IMR-90 (cell line): ENCODE results near the gene ADARB2.

ENCODE experiments used
- CEBPB ChIP-seq: IDR thresholded peaks from 2 replicates; pipeline ENCODE4 v1.6.1; 2012; ENCODE audit warnings: low read depth, low read length, improper control_type of control experiment
- MXI1 ChIP-seq: IDR thresholded peaks from 2 replicates; pipeline ENCODE4 v1.6.1; 2012; ENCODE audit warnings: low read depth, mild to moderate bottlenecking, low read length, moderate library complexity, borderline replicate concordance
- POLR2A ChIP-seq: IDR thresholded peaks from 2 replicates; pipeline ENCODE4 v1.6.1; 2012; ENCODE audit warnings: mild to moderate bottlenecking, low read depth, low read length
- TF ChIP-seq, protein P1 (sequence below): conservative IDR thresholded peaks from 2 replicates; pipeline ENCODE4 v1.5.1; 2012; ENCODE audit warnings: mild to moderate bottlenecking, low read depth, low read length, improper control_type of control experiment
- TF ChIP-seq, protein P2 (sequence below): fragments of 150-350 bp; IDR thresholded peaks from 2 replicates; pipeline ENCODE4 v1.6.1; 2017; ENCODE audit warnings: mild to moderate bottlenecking, antibody characterized with exemption, low read length, low read depth

DNA sequence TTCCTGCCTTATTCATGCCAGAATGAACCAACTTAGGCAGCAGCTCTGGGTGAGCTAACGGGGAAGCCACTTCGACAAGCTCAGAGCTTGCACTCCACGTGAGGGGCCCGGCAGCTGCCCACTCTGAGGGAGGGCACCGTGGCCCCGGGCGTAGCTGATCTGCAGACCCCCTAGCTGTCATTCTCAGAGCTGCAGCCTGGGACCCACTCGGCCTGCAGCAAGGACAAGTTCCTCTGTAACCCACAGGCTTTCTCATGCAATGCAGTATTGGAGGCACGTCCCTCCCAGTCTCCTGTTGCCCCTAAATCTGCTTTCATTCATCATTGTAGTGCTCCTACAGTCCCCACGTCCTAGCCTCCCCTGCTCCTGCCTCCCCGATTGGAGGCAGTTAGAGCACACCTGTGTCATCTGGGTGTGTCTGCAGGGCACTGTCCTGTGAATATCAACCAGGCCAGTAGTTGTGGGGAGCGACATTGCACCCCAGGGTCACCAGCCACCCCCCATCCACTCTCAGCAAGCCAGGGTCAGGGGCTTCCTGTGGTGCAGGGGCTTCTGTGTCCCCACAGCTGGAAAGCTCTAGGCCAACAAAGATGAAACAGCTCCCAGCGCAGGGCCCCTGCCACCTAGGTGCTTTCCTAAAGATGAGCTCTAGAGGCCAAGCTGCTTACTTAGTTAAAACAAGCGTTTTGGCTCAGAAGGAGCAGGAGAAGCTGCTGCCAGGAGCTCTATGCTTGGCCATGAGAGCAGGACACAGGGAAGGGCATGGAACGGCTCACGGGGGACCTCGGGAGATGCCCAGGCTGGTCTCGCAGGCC lies 333.6 kb downstream of the ADARB2 start:
- TF ChIP-seq, protein P1, sequence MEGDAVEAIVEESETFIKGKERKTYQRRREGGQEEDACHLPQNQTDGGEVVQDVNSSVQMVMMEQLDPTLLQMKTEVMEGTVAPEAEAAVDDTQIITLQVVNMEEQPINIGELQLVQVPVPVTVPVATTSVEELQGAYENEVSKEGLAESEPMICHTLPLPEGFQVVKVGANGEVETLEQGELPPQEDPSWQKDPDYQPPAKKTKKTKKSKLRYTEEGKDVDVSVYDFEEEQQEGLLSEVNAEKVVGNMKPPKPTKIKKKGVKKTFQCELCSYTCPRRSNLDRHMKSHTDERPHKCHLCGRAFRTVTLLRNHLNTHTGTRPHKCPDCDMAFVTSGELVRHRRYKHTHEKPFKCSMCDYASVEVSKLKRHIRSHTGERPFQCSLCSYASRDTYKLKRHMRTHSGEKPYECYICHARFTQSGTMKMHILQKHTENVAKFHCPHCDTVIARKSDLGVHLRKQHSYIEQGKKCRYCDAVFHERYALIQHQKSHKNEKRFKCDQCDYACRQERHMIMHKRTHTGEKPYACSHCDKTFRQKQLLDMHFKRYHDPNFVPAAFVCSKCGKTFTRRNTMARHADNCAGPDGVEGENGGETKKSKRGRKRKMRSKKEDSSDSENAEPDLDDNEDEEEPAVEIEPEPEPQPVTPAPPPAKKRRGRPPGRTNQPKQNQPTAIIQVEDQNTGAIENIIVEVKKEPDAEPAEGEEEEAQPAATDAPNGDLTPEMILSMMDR, result no peak
- TF ChIP-seq, protein P2, sequence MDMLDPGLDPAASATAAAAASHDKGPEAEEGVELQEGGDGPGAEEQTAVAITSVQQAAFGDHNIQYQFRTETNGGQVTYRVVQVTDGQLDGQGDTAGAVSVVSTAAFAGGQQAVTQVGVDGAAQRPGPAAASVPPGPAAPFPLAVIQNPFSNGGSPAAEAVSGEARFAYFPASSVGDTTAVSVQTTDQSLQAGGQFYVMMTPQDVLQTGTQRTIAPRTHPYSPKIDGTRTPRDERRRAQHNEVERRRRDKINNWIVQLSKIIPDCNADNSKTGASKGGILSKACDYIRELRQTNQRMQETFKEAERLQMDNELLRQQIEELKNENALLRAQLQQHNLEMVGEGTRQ, result no peak
- TF ChIP-seq POLR2A, result no peak
- no peak for TF ChIP-seq MXI1
- TF ChIP-seq CEBPB, result no peak
